ENCODE measurements around the gene PDZD2.

PDZD2 gene

GRCh38 chr5:31995006-31995405 lies 356.1 kb downstream of the PDZD2 start:
- H3K36me3 ChIP-seq (replicated peaks): no peaks in the 10 kb centered on the region
- no peak for DNase-seq
- TF ChIP-seq CTCF (IDR thresholded peaks at IDR 0.05; ENCODE audit: low read depth, low read length, missing control alignments): no peak
- no peak overlapping the region for H3K27ac ChIP-seq
- H3K4me3 ChIP-seq (ENCODE audit: low read depth, low read length): no peak overlapping the region
- in situ Hi-C loops (cut with HindIII; ENCODE audit: low pct_ligation_motif_present, low sequenced_read_pairs): no loop called here
- H3K27me3 ChIP-seq (replicated peaks): no peaks in the 10 kb centered on the region

- DNase-seq: no peak
- H3K27me3 ChIP-seq (replicated peaks): no peaks in the 10 kb centered on the region
- H3K4me3 ChIP-seq (ENCODE audit: low read depth, low read length): no peak overlapping the region
- no peaks in the 10 kb centered on the region for H3K36me3 ChIP-seq (replicated peaks)
- in situ Hi-C loops (cut with HindIII; ENCODE audit: low pct_ligation_motif_present, low sequenced_read_pairs): no loop called here
- no peak overlapping the region for H3K27ac ChIP-seq
- TF ChIP-seq CTCF (IDR thresholded peaks at IDR 0.05; ENCODE audit: low read depth, low read length, missing control alignments): no peak
Measured at GRCh38 chr5:31995714-31996113, 356.8 kb downstream of the PDZD2 start.

- H3K27me3 ChIP-seq (replicated peaks): no peaks in the 10 kb centered on the region
- in situ Hi-C loops (cut with HindIII; ENCODE audit: low pct_ligation_motif_present, low sequenced_read_pairs): no loop called here
- DNase-seq: no peak
- TF ChIP-seq CTCF (IDR thresholded peaks at IDR 0.05; ENCODE audit: low read depth, low read length, missing control alignments): no peak
- no peaks in the 10 kb centered on the region for H3K36me3 ChIP-seq (replicated peaks)
- no peak overlapping the region for H3K27ac ChIP-seq
- H3K4me3 ChIP-seq (ENCODE audit: low read depth, low read length): no peak overlapping the region
Measured at GRCh38 chr5:31996909-31997308, 358.0 kb downstream of the PDZD2 start.

- TF ChIP-seq CTCF (IDR thresholded peaks at IDR 0.05; ENCODE audit: low read depth, low read length, missing control alignments): no peak
- H3K27me3 ChIP-seq (replicated peaks): no peaks in the 10 kb centered on the region
- H3K27ac ChIP-seq: no peak overlapping the region
- in situ Hi-C loops (cut with HindIII; ENCODE audit: low pct_ligation_motif_present, low sequenced_read_pairs): no loop called here
- DNase-seq: no peak
- no peaks in the 10 kb centered on the region for H3K36me3 ChIP-seq (replicated peaks)
- no peak overlapping the region for H3K4me3 ChIP-seq (ENCODE audit: low read depth, low read length)
Measured at GRCh38 chr5:31999470-31999869, 360.5 kb downstream of the PDZD2 start.

DNA sequence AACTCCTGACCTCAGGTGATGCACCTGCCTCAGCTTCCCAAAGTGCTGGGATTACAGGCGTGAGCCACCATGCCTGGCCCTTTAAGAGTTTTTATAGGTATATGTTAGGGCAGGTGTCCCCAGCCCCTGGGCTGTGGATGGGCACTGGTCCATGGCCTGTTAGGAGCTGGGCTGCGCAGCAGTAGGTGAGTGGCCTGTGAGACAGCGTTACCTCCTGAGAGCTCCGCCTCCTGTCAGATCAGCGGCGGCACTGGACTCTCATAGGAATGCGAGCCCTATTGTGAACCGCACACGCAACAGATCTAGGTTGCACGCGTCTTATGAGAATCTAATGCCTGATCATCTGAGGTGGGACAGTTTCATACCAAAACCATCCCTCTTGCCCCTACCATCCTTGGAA lies 361.8 kb downstream of the PDZD2 start:
- in situ Hi-C loops (cut with HindIII; ENCODE audit: low pct_ligation_motif_present, low sequenced_read_pairs): no loop called here
- DNase-seq: no peak
- no peak for TF ChIP-seq CTCF (IDR thresholded peaks at IDR 0.05; ENCODE audit: low read depth, low read length, missing control alignments)
- Histone ChIP-seq H3K27me3 (replicated peaks) (no peaks in the 10 kb centered on the region), H3K27ac (no peak overlapping the region), H3K4me3 (ENCODE audit: low read depth, low read length) (no peak overlapping the region), H3K36me3 (replicated peaks) (no peaks in the 10 kb centered on the region)

- Histone ChIP-seq H3K27me3 (replicated peaks) (no peaks in the 10 kb centered on the region), H3K27ac (no peak overlapping the region), H3K4me3 (ENCODE audit: low read depth, low read length) (no peak overlapping the region), H3K36me3 (replicated peaks) (no peaks in the 10 kb centered on the region)
- DNase-seq: no peak
- no peak for TF ChIP-seq CTCF (IDR thresholded peaks at IDR 0.05; ENCODE audit: low read depth, low read length, missing control alignments)
- in situ Hi-C loops (cut with HindIII; ENCODE audit: low pct_ligation_motif_present, low sequenced_read_pairs): no loop called here
Measured at GRCh38 chr5:32001284-32001683, 362.4 kb downstream of the PDZD2 start.

Data from brain microvascular endothelial cell (primary cell).